GM19463 (cell line): ENCODE measurements around the gene EDC4.
"Not testable (repeated sequence)": the region's sequence is repeated elsewhere in the genome, so short reads cannot be mapped to it uniquely, and the experiment has no call there.

Source experiments
- ATAC-seq: cut with Tn5 transposase; IDR thresholded peaks from one replicate; pipeline ENCODE4 v1.9.1; 2021; ENCODE audit warnings: mild to moderate bottlenecking, moderate library complexity; ENCODE audit not compliant: unreplicated experiment

The EDC4 gene

DNA sequence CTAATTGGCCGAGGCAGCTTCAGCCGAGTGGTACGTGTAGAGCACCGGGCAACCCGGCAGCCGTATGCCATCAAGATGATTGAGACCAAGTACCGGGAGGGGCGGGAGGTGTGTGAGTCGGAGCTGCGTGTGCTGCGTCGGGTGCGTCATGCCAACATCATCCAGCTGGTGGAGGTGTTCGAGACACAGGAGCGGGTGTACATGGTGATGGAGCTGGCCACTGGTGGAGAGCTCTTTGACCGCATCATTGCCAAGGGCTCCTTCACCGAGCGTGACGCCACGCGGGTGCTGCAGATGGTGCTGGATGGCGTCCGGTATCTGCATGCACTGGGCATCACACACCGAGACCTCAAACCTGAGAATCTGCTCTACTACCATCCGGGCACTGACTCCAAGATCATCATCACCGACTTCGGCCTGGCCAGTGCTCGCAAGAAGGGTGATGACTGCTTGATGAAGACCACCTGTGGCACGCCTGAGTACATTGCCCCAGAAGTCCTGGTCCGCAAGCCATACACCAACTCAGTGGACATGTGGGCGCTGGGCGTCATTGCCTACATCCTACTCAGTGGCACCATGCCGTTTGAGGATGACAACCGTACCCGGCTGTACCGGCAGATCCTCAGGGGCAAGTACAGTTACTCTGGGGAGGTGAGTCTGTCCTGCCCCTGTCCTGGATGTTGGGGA lies 36.3 kb downstream of the EDC4 start:
- ATAC-seq: no peak

GRCh38 chr16:67910158-67910557 lies 37.3 kb downstream of the EDC4 start:
- peak; percentile 60 for ATAC-seq

GRCh38 chr16:67914758-67915495 lies 42.1 kb downstream of the EDC4 start:
- no peak for ATAC-seq

- ATAC-seq: not testable (repeated sequence)
Observed at GRCh38 chr16:67915496-67915769, 42.6 kb downstream of the EDC4 start.

DNA sequence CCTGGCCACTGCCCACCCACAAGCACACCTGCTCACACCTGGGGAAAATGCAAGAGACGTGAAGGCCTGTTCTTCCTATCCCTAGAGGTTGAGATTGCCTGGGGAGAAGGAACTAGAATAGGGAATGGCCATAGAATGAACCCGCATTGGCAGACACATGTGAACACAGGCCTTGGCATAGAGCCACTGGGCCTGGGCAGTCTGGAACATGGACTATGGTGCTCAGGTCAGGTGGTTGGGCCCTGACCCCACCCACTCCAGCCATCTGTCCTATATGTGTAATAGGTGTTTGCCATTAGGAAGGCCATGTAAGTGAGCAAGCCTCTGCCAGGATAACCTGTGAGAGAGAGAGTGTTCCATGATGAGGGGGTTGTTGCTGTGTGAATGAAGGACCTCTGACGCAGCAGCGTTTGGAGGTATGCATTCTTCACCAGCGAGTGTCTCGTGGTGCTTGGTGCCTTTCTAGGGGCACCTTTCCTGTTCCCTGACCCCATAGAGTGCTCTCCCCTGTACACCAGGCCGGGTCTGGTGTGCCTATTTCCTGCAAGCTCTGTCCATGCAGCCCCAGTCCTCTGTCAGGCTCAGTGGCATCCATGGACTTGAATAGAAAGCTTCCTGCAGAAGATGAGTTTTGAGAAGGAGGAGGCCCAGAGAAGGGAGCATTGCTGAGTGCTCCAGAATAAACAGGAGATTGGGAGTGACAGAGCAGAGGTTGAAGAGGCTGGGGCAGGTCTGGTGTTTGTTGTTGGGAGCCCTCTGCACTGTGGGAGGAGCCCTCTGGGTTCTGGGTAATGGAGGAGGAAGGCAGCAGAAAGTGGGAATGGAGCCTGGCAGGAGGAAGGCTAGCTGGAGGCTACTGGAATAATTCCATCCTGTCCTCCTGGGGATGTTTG lies 43.2 kb downstream of the EDC4 start:
- ATAC-seq: no peak

DNA sequence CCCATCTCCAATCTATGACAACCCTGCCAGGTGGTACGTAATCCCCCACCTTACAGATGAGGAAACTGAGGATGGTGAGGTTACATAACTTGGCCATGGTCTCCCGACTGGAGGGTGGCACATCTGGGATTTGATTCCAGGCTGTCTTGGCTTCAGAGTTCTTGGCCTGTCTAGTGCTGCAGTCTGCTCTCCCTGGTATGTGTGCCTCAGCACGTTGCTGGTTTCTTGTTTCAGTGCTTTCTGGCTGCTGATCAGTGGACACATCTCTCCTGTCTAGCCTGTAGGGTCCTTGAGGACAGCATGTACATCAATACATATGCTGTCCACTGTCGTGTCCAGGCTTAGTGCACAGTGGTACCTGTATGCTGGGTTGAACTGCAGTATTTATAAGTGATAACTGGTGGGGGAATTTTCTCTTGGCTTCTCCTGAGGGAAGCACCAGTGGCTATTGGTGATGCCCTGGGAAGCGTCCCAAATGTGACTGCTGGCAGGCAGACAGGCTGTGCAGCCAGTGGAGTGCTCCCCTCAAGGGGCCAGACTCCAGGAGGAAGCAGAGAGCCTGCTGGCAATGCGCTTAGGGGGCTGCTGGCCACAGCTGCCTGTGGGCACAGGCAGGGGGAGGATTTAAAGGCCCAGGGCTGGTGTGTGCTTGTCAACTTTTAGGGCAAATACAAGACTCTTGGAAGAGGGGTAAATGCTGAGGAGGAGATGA lies 44.4 kb downstream of the EDC4 start:
- ATAC-seq: no peak

DNA sequence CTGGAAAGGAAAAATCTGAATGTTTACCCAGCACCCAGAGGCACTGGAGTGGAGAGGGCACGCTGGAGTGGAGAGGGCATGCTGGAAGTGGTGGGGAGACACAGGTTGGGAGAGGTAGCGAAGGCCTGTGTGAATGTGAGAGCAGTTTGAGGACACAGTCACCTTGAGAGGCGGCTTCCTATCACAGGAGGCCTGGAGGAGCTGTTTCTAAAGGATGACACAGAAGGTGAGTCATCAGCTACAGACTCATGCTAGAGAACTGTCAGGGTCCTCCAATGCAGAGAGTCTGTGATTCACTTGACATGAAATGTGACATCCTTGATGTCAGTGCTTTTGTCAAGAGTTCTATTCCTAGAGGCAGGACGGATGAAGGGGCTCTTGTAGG lies 45.0 kb downstream of the EDC4 start:
- no peak for ATAC-seq

GRCh38 chr16:67919622-67920221 lies 46.9 kb downstream of the EDC4 start:
- ATAC-seq: no peak

GRCh38 chr16:67922221-67922620 lies 49.4 kb downstream of the EDC4 start:
- no peak for ATAC-seq

DNA sequence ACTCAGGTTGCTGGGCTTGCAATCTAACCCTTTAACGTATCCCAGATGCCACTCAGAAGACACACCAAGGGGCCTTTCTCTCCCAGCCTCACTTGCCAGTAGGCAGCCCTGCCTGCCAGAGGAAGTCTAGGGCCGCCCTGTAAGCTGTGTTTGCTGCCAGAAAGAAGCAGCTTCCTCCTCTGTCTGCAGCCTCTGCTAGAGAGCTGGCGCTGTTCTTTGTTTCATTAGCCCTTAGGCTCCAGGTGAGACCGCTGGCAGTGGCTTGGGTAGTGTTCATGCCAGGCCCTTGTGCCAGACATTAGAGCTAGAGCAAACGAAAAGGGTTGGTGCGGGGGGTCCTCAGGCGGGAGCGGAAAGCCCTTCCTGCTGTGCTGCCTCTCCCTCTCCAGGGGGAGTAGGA lies 49.9 kb downstream of the EDC4 start:
- no peak for ATAC-seq

GRCh38 chr16:67923414-67924116 lies 50.7 kb downstream of the EDC4 start:
- no peak for ATAC-seq

DNA sequence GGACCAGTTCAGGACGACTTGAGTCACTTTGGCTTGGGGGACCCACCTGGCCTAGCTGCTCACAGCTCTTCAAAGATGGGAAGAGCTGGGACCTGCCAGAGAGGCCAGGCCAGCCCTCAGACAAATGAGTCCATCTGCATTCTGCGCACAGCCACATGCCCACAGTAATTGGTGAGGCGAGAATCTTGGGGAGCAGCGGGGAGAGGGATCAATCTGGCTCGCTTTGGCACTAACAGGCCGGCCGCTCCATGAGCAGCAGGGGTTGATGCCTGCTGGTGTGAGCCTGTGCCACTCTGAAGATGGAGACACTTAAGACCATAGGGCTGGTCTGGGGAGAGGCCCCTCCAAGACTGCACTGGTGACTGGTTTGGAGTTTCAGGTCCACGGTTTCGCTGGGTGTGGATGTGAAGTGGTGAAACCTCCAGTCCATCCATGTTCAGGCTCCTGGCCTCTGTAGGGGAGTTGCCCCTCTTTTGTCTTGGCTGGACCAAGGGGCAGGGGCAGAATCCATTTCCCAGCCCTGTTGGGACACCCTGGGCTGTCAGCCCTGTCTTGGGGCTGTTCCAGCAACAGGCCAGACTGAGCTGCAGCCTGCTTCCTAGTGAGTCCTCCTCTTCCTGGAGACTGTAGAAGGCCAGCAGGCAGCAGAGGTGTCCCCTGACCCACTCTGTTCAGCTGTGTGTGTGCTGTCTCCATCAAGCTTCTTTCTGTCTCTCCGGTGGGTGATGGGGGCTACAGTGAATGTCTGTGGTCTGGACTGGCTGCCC lies 51.5 kb downstream of the EDC4 start:
- ATAC-seq: no peak

DNA sequence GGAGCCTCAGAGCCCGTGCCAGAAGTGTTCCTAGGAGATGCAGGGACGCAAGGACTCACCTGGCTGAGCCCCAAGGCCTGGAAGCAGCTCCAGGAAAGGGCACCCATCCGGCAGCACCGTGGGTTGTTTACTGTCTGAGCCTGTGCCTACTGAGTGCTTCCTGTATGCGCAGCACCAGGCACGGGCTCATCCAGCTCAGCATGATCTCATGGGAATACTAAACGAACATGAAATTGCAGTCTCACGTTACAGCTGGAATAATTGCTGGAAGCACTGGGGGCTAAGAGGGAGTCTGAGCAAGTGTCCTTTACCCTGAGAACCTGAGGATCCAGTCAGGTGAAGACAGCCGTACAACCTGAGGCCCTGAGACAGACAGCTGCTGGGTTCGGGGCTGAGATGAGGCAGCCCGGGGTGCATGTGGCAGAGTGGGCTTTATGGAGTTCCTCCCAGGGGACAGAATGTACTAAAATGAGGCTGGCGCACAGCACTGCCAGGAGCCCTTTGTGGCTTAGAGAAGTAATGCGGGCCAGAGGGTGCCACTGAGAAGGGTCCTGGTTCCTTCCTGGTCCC lies 53.4 kb downstream of the EDC4 start:
- ATAC-seq: no peak

- no peak for ATAC-seq
Observed at GRCh38 chr16:67927131-67927941, 54.5 kb downstream of the EDC4 start.

DNA sequence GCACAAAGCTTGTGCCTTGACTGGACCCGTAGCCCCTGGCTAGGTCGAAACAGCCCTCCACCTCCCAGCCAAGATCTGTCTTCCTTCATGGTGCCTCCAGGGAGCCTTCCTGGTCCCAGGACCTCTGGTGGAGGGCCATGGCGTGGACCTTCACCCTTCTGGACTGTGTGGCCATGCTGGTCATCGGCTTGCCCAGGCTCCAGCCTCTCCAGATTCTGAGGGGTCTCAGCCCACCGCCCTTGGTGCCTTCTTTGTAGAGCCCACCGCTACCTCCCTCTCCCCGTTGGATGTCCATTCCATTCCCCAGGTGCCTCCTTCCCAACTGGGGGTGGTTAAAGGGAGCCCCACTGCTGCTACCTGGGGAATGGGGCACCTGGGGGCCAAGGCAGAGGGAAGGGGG lies 55.3 kb downstream of the EDC4 start:
- ATAC-seq: no peak

DNA sequence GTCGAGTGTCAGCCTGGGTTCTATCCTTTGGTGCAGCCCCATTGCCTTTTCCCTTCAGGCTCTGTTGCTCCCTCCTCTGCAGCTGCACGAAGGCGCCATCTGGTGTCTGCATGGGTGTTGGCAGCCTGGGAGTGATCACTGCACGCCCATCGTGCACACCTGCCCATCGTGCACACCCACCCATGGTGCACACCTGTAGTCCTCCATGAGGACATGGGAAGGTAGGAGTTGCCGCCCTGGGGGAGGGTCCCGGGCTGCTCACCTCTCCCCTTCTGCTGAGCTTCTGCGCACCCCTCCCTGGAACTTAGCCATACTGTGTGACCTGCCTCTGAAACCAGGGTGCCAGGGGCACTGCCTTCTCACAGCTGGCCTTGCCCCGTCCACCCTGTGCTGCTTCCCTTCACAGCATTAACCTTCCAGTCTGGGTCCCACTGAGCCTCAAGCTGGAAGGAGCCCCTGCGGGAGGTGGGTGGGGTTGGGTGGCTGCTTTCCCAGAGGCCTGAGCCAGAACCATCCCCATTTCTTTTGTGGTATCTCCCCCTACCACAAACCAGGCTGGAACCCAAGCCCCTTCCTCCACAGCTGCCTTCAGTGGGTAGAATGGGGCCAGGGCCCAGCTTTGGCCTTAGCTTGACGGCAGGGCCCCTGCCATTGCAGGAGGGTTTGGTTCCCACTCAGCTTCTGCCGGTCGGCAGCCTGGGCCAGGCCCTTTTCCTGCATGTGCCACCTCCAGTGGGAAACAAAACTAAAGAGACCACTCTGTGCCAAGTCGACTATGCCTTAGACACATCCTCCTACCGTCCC lies 55.9 kb downstream of the EDC4 start:
- no peak for ATAC-seq

DNA sequence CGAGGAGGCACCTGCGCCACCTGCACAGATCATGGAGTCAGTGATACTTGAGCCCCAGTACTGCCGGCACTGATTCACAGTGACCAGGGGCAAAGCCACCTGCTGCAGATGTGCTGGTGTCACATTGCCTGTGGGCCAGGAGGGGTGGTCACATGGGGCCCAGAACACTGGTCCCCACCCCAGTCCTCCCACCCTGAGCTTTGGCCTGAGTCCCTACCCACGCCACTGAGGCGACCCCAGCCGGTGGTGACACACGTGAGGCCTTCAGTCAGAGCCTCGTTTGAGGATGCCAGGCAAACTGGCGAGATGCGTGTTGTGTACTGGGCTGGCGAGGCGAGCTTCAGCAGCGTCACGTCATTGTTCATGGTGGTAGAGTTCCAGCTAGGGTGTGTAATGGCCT lies 57.3 kb downstream of the EDC4 start:
- no peak for ATAC-seq
